Measurements from ENCODE around the gene MIDN.

DNA sequence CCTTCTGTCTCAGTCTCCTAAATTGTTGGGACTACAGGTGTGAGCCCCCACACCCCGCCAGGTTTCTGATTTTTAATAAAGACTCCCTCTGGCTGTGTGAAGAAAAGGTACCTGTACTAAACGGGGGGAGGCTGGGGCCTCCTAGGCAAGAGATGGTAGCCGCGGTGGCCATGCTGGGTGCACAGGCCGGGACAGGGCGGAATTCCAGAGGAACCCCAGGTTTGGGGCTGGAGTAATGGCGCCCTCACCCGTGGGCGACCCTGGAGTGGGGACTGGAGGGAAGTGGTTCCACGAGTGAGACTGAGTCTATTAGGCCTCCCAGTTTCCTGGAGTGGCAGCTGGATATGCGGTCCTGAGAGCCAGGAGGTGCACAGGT, 9.0 kb upstream of the MIDN start:
- TF ChIP-seq, protein P1, sequence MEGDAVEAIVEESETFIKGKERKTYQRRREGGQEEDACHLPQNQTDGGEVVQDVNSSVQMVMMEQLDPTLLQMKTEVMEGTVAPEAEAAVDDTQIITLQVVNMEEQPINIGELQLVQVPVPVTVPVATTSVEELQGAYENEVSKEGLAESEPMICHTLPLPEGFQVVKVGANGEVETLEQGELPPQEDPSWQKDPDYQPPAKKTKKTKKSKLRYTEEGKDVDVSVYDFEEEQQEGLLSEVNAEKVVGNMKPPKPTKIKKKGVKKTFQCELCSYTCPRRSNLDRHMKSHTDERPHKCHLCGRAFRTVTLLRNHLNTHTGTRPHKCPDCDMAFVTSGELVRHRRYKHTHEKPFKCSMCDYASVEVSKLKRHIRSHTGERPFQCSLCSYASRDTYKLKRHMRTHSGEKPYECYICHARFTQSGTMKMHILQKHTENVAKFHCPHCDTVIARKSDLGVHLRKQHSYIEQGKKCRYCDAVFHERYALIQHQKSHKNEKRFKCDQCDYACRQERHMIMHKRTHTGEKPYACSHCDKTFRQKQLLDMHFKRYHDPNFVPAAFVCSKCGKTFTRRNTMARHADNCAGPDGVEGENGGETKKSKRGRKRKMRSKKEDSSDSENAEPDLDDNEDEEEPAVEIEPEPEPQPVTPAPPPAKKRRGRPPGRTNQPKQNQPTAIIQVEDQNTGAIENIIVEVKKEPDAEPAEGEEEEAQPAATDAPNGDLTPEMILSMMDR (IDR thresholded peaks at IDR 0.05; ENCODE audit: poor library complexity) = no peak
- no peak for TF ChIP-seq EZH2 (IDR thresholded peaks at IDR 0.05; ENCODE audit: borderline replicate concordance)

Measured in hepatocyte (in vitro differentiated cells).